HL-60/S4 (cell line): ENCODE measurements around the gene CALN1.
"Not testable (repeated sequence)": the region's sequence is repeated elsewhere in the genome, so short reads cannot be mapped to it uniquely, and the experiment has no call there.

Experiments used
- in situ Hi-C: fragments of 300-500 bp; cut with MboI; formaldehyde crosslinking; loops from 2 replicates; pipeline ENCODE4 v1.14.3; 2022; ENCODE audit warnings: low sequenced_read_pairs

CALN1 gene

DNA sequence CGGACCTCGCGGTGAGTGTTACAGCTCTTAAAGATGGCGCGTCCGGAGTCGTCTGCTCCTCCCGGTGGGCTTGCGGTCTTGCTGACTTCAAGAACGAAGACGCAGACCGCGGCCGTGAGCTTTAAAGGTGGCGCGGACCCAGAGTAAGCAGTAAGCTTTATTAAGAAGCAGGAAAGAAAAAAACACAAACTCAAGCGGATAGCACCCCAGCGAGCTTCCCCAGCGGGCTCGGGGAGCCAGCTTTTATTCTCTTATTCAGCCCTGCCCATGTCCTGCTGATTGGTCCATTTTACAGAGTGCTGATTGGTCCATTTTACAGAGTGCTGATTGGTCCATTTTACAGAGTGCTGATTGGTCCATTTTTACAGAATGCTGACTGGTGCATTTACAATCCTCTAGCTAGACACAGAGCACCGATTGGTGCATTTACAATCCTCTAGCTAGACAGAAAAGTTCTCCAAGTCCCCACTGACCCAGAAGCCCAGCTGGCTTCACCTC lies at the start of gene CALN1:
CALN1 (minus strand) TSS at position 218 of the 498 bp plus-strand sequence.
- in situ Hi-C loops = not testable (repeated sequence)

DNA sequence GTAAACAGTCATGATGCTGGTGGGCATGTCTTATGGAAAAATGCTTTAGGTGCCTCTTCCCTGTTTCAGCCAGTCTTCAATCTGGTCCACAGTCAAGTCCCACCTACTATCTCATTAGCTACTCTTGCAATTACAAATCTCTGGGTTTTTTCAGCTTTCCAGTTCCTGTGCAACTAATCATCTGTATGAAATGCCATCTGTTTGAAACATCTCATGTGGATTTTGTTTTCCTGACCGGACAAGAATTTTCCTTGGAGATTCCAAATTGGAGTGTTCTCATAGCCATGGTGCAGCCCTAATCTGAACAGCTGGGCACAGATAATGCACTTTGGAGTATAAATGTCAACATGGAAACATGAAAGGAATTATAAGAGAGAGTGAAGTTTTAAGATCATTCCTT lies 41.3 kb upstream of the CALN1 start:
- in situ Hi-C loops = no loop called here

DNA sequence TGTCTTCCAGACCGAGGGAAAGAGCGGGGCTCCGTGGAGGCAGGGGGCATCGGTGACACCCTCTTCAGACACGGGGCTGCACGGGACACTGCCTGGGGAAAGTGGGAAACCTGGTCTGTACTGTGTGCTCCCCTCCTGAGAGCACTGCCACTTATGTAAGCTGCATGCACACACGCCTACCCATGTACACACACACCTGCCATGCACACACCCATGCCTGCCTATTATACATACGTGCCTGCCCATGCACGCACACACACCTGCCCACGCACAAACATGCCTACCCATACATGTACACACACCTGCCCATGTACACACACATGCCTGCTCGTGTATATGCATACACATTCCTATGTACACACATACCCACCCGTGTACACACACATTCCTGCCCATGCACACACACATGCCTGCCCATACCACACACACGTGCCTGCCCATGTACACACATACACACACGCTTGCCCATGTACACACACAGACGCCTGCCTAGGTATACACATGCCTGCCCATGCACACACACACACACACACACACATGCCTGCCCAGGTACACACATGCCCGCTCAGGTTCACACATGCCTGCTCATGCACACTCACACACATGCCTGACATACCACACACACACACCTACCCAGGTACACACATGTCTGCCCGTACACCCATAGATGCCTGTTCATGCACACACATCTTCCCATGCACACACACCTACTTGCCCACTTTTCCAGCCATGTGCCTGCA lies 35.5 kb upstream of the CALN1 start:
- in situ Hi-C loops = no loop called here

DNA sequence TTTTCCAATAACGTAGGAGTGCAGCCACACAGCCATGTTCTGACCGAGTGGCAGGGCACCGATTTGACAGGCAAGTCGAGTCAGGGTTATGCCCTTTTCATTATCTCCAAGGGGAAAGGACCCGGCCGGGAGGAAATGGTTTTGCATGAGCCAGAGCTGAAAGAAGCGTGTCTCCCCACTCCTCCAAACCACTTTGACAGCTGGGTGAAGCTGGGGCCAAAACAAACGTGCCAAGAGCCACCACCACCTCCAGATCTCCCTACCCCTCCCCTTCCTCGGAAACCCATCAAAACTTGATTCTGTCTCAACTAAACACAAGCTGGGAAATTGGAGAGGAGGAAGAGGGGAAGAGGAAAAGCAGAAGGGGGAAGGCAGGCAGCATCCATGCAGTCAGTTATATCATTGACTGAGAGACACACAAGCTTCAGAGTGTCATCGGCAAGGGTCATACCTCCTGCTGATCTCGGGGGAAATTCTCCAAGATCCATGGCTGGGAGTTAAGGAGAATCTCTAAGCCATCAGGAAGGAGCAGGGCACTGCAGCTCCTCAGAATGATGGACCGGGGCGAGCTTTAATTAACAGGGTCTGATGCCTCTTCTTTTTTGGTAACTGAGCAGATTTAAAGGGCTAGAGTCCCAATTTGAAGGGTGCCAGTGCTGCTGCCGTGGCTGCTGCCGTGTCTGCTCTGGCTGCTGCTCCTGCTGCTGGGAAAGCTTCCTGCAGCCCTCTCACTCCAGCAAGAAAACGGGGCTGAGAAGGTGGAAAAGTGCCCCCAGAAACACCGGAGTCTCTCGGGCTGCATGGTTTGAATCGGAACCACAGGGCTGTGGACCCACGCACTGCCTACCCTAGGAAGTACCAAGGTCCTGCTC lies 34.7 kb upstream of the CALN1 start:
- in situ Hi-C loops = no loop called here

DNA sequence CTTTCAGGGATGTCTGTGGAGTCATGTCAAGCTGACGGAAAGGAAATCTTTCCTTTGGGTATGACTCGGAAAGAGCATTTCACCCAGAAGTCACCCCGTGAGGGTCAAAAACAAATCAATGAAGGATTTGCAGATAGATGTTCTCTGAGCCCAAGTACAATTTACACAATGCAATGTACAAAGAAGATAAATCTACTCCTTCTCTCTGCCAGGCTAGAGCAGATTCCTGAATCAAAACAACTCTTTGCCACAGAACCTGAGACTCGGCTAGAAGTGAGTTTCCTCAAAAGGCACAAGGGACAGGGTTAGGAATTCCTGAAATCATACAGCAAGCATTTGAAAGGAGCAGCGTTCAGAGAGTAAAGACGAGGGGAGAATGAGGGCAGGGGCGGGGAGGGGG lies 34.0 kb upstream of the CALN1 start:
- in situ Hi-C loops = no loop called here

DNA sequence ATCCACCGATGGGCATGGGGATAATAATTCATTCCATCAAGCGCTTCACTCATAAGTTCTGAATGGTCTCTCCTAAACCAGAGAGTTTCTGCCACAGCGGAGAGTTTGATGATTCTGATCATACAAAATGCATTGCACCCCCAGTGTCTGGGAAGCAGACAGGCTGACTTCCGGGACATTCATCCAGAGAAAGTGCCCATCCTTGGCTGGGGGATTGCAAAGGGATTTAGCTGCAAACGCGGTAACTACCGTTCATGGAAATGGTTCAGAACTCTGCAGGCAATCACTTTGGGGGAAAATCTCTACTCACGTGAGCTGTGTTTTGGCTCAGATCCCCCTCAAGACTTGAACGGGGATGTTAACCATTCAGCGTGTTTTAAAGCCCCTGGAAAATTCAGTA lies 33.4 kb upstream of the CALN1 start:
- in situ Hi-C loops = no loop called here

DNA sequence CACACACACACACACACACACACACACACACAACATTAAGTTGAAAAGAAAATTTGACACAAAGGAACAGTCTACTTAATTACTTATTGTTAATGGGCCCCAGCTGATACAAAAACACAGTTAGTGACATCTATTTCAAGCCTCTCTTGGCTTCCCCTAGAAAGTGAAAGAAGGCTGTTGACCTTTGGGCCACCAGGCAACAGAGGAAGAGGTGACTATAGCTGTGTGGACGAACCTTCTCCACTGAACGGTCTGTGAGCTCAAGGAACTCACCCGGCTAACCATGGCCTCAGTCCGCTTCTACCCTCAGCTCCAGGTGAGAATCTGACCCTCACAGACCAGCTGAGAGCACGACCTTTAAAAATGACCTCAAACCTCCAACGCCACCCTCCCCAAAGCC lies 32.9 kb upstream of the CALN1 start:
- in situ Hi-C loops = no loop called here

DNA sequence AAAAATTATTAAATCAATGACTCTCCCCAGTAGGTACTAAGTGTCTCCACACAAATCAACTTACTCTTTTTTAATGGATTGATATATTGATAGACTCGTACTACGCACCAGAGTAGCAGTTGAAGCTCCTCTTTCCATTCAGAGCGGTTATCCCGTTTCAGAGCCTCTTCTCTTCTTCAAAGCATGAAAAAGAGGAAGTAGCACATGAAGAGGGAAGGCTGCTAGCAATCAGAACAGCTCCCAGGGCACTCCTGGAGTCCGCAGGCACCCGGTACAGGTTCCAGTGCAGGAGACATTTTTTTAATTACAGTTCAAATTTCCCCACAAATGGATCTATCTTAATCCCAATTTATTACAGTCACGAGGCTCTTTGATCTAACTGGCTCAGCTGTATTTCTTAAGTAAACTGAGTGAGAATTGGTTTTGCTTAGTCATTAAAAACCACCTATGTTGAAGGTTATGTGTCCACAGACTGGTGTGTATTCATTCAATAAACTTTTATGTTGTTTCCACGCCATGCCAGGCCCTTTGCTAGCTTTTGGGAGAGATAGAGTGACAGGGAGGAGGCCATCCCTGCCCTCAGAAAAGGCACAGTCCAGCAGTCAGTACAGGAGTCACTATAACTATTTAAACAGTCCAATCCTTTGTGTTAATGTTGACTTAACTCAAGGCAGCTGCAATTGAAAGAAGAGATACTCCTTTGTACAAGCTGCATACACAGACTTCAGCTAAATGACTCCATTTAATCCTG lies 32.1 kb upstream of the CALN1 start:
- in situ Hi-C loops = no loop called here

DNA sequence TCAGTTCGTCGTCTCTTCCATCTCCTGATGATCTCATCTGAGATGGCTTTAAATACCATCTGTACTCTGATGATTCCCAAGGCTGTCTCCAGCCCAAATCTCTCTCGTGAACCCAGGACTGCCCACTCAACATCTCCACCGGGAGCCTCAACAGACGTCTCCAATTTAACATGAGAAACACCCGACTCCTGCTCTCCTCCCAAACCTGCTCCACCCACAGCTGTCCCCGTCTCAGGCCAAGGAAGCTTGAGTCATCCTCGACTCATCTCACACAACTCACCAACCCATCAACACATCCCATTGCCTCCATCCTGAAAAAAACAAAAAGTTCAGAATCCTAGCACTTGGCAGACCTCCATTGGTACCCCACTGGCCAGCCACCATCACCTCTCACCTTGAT lies 29.7 kb upstream of the CALN1 start:
- in situ Hi-C loops = no loop called here

DNA sequence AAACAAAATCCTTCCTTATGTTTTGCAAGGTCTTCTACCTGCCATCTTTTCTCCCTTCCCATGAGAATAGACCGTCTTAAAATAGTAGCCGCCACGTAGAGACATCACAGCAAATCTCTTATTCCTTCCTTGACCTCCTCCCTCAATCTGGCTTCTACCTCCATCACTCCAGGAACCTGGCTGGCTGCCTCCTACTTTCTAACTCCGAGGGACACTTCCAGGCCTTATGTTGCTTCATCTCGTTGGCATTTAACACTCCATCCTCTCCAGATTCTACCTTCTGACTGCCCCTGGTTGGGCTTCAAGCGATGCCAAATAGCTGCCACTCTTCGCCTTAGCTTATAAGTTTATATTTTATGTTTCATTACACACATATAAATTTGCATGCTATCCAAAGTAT lies 26.4 kb upstream of the CALN1 start:
- in situ Hi-C loops = no loop called here

DNA sequence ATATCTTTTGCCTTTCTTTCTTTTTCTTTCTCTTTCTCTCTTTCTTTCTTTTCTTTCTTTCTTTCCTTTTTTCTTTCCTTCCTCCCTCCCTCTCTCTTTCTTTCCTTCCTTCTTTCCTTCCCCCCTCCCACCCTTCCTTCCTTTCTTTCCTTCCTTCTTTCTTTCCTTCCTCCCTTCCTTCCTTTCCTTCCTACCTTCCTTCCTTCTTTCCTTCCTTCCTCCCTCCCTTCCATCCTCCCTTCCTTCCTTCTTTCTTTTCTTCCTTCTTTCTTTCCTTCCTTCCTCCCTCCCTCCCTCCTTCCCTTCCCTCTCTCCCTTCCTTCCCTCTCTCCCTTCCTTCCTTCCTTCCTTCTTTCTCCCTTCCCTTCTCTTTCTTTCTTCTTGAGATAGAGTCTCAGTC lies 25.5 kb upstream of the CALN1 start:
- in situ Hi-C loops = no loop called here

DNA sequence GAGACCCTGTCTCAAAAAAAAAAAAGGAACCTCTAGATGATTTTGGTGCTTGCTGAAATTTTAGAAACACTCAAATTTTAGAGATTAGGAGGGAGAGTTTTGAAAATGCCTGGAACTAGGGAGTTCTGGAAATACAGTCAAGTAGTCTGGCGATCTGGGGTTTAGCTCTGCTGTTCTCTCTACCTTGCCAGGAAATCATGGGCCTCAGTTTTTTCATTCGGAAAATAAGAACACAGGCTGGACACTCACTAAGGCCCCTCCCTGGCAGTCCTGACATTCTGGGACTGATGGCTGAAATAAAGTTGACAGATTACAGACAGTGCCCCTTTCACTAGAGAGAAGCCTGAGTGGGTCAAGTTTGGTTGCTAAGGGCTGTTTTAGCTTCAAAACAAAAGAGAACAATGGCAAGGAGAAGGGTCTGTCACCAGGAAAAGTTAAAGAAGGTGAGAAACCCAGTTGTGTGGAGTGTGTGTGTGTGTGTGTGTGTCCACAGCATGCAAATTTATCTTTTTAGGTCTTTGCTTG lies 25.0 kb upstream of the CALN1 start:
- in situ Hi-C loops = no loop called here

DNA sequence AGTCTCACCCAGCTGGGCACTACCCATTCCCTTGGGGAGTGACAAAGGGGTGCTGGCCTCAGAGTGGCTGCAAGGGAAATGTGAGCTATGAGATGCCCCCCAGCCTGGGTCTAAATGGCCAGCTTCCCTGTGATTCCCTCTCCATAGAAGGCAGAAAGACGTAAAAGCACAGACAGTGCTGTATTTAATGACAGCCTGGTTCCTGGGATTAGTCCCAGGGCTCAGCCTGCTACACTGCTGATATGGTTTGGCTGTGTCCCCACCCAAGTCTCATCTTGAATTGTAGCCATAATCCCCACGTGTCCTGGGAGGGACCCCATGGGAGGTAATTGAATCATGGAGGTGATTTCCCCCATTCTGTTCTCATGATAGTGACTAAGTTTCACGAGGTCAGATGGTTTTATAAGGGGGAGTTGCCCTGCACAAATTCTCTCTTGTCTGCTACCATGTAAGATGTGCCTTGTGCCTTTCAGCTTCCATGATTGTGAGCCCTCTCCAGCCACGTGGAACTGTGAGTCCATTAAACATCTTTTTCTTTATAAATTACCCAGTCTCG lies 23.9 kb upstream of the CALN1 start:
- in situ Hi-C loops = no loop called here

DNA sequence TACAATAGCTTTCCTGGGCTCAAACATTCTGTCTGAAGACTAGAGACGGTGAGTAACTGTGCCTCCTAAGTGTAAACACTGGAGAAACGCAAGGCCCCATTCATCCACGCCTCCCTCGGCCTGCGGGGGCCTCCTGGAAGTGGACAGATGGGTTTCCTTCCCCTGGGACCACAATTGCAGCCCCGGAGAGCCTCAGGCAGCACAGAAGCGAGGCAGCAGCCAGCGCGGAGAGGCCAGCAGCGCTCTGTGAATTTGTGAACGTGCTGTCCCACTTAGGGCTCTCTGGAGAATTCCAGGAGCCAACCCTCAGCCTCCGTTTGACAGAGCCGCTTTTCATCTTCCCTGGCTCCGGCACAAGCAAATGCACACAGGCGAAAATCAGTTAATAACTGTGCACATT lies 23.2 kb upstream of the CALN1 start:
- in situ Hi-C loops = no loop called here

DNA sequence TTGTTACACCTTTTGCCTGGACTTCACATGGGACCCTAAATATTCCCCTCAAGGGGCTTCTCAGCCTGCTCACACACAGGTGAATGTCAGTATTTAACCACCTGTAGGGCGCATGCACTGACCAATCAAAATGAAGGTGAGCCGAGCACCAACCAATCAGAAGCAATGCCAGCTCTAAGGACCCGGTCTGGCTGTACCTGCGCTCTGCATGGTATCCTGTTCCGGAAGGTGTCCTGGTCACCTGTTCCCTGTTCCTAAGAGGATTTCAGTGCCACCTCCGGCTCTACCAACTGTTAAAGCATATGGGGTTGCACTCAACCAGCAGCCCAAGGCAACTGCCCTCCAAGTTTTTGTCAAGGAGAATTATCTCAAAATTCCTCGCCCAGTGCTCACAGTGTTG lies 18.4 kb upstream of the CALN1 start:
- in situ Hi-C loops = no loop called here

DNA sequence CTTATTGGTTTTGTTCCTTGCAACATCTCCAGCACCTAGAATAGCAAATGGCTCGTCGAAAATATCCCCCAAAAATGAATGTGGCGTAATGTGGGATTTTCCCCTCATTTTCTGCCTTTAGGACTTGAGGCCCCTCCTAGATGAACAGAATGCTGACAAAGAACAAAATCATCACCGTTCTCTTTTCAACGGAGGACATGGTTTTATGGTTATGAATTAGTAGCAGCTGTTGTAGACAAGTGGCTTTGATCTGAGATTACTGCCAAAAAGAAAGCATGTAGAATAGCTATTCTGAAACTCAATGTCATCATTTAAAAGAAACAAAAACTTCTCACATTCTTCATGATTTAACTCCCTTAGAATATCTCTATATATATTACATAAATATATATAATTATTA lies 17.2 kb upstream of the CALN1 start:
- in situ Hi-C loops = no loop called here

DNA sequence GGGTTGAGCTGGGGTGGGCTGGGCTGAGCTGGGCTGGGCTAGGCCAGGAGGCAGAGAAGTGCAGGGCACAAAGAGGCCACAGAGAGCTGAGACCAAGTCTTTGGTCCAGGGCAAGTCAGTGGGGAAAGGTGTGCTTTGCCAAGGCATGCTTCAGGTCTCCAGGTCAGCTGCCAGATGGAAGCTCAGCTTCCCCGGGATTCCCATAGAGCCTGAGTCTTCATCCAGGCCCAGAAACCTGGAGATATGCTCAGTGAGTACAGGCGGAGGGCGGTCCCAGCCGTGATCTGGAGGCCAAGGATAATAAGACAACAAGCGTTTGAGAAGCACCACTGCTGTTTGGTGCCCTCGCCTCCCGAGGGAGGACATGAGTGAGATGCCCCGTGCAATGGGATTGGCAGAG lies 4.7 kb upstream of the CALN1 start:
- in situ Hi-C loops = no loop called here

DNA sequence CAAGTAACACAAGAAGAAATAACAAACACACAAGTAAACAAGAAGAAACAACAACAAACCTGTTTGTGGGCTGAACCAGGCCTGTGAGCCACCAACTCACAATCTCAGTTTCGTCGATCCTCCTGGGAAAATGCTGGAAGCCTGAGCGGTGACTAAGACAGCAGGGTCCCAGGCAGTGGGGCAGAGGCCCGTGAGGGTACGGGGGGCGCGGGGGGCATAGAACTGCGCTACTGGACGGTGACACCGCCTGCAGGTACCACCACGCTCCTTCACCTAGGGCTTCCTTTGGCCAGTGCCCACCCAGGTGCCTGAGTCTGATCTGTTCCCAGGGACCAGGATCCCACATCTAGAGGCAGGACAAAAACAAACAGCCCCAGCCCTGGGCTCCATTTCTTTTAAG lies 3.4 kb upstream of the CALN1 start:
- in situ Hi-C loops = no loop called here

DNA sequence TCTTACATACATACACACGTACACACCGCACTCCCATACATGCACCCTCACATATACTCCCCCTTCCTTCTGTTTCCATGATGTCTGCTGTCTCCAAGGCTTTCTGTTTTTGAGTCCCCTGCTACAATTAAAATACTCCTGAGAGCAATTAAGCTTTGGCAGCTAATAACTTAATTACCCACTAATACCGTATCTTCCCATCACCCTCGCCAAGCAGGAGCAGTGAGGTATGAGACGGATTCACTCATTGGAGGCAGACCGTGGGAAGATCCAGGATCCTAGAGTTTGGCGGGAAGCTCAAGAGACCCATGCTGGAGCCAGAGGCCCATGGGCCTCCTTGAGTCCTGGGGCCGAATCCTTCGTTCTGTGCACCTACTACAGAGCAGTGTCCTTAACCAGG lies 1.7 kb upstream of the CALN1 start:
- in situ Hi-C loops = no loop called here

DNA sequence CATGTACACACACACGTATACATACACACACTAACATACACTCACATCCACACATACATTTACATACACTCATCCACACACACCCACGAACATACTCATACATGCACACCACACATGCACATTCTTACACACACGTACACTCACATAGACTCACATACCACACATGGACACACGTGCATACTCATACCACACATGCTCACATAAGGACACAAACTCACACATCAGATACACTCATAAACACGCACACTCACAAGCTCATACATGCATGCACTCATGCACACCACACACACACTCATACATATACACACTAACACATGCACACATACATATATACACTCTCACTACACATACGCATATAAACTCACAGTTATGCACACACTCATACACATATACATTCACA lies 1.2 kb upstream of the CALN1 start:
- in situ Hi-C loops = no loop called here

DNA sequence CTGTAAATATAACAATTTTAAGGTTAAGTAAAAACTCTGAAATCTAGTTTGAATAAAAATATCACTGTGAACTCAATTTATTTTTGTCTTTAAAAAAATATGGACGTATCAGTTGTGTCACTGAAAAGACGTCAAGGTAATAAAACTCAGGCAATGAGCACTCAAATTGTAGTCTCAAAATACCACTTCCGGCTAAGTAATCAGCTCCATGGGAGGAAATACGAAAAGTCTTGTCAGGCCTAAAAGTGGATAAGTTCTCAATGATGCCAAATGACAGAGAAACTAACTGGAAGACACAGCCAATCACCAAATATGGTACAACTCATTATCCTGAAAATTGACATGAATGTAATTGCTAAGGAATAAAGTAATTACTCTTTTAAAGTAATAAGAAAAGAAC lies 719 bp downstream of the CALN1 start:
- in situ Hi-C loops = no loop called here
